Kidney epithelial cell (primary cell): ENCODE results near the gene JARID2. TPM values are rescaled to one million over a fixed set of nuclear protein-coding genes. Genes with fewer than 3 reads are reported as not detected.

Source experiments
- DNase-seq: peaks from one replicate; pipeline ENCODE4 v3.0.0-alpha.2; 2010; ENCODE audit warnings: low read depth
- H3K27me3 ChIP-seq: 2 replicates; pipeline ENCODE4 v1.6.0; 2011; ENCODE audit warnings: low read length; ENCODE audit not compliant: control insufficient read depth, insufficient read depth
- H3K36me3 ChIP-seq: 2 replicates; pipeline ENCODE4 v1.5.1; 2011; ENCODE audit warnings: low read length; ENCODE audit not compliant: control insufficient read depth, insufficient read depth
- H3K4me3 ChIP-seq: 2 replicates; pipeline ENCODE4 v1.5.1; 2011; ENCODE audit warnings: low read depth, mild to moderate bottlenecking, control low read depth, low read length
- CTCF ChIP-seq: IDR thresholded peaks from 2 replicates; pipeline ENCODE4 v1.5.1; 2011; ENCODE audit warnings: mild to moderate bottlenecking, moderate library complexity, low read length, control low read depth, inconsistent platforms; ENCODE audit not compliant: insufficient read depth, poor library complexity, severe bottlenecking
- total RNA-seq: library from RNA; depleted of rRNA; stranded (reverse); fragments of >200 nt; gene quantifications from 2 replicates; pipeline ENCODE4 v1.2.3, GENCODE V29; 2015

Gene JARID2
- total RNA-seq, 1 donor from 2014 or later, result 15.2 TPM

- Histone ChIP-seq H3K4me3 (no peak overlapping the region), H3K27me3 (no peaks in the 10 kb centered on the region), H3K36me3 (no peaks in the 10 kb centered on the region)
- TF ChIP-seq CTCF, result no peak
- DNase-seq, result no peak
Observed at GRCh38 chr6:15269619-15270018, 23.8 kb downstream of the JARID2 start.

DNA sequence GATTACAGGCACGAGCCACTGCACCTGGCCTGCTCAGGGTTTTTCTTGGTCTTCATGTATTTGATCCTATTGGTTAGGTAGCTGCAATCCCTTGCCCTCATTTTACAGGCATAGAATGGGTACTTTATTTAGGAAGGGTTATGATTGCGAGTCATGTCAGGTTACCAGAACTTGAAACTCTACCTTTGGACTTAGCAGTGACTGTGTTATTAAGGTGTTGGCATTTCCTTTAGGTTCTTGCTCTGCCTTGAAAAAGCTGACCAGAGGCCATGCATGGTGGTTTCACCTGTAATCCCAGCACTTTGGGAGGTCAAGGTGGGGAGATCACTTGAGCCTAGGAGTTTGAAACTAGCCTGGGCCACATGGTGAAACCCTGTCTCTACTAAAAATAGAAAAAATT, 24.5 kb downstream of the JARID2 start:
- no peak for DNase-seq
- H3K36me3 ChIP-seq, result no peaks in the 10 kb centered on the region
- no peaks in the 10 kb centered on the region for H3K27me3 ChIP-seq
- no peak overlapping the region for H3K4me3 ChIP-seq
- no peak for TF ChIP-seq CTCF

- Histone ChIP-seq H3K36me3 (no peaks in the 10 kb centered on the region), H3K27me3 (no peaks in the 10 kb centered on the region), H3K4me3 (no peak overlapping the region)
- DNase-seq, result no peak
- TF ChIP-seq CTCF, result no peak
Observed at GRCh38 chr6:15272562-15272961, 26.7 kb downstream of the JARID2 start.

GRCh38 chr6:15274692-15275387, 29.0 kb downstream of the JARID2 start:
- DNase-seq, result no peak
- no peak for TF ChIP-seq CTCF
- no peaks in the 10 kb centered on the region for H3K27me3 ChIP-seq
- no peak overlapping the region for H3K4me3 ChIP-seq
- no peaks in the 10 kb centered on the region for H3K36me3 ChIP-seq

DNA sequence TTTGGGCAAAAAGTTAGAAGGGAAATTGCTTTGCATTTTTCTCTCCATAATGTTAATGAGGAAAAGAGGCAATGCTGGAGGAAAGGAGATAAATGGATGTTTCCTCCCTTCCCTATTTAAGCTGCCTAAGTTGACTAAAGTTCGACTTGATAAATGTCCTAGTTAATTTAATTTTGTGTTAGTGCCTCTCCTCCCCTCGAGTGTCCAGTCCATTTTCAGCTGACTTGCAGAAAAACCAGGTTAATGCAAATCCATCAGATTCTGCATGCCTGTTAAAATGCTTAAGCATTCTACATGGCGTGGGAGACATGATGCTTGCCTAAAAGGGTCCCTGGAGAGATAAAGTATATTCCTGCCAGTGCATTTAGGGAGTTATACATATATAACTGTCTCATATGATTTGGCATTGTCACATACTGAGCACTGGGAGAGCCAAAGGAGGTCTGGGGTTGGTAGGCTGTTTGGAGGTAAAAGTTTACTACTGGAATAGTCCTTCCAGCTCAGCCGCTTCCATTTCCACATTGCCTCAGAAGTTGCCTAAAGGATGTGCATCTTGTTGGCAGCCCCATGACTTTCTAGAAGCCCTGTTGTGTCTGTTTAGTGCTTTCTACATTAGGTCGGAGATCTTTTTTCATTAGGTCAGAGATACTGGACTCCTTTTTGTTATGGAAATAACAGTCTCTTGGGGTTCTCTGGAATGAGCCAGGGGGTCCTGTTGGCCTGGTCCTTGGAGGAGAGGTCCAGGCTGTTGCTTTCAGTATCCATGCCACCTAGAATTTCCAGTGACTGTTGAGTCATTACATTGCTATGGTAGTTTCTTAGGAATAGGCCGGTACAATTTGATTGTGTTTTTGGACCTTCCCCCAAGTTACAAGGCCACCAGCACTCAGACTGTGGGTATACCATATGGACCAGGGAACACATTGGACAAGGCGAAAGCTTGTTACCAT, 30.4 kb downstream of the JARID2 start:
- TF ChIP-seq CTCF, result no peak
- DNase-seq, result no peak
- no peaks in the 10 kb centered on the region for H3K36me3 ChIP-seq
- H3K4me3 ChIP-seq, result no peak overlapping the region
- H3K27me3 ChIP-seq, result no peaks in the 10 kb centered on the region
